NCI-H460 (cell line): Measurements from ENCODE around the gene RRP1B. TPM values are rescaled to one million over a fixed set of nuclear protein-coding genes. Genes with fewer than 3 reads are reported as not detected.
"Not testable (repeated sequence)": the region's sequence is repeated elsewhere in the genome, so short reads cannot be mapped to it uniquely, and the experiment has no call there.

Source experiments
- DNase-seq: peaks from one replicate; pipeline ENCODE4 v3.0.0-alpha.2; 2016; ENCODE audit warnings: low read depth; ENCODE audit errors: extremely low read depth
- polyA plus RNA-seq: library from polyadenylated mRNA; depleted of rRNA; stranded (reverse); fragments of >200 nt; gene quantifications from 2 replicates; pipeline ENCODE4 v1.2.3, GENCODE V29; 2014; cell fraction: nucleus; rRNA removed
- total RNA-seq: library from RNA; depleted of rRNA; stranded (reverse); fragments of >200 nt; shearing (Covaris generic); gene quantifications from 2 replicates; pipeline ENCODE4 v1.2.3, GENCODE V29; 2014; rRNA removed

The RRP1B gene
- total RNA-seq, result 28.2 and 33.1 TPM in 2 replicates
- 24.6 and 25.5 TPM in 2 replicates for polyA plus RNA-seq

GRCh38 chr21:43659136-43660000 lies at the start of gene RRP1B, which contains the start of gene HSF2BP:
RRP1B (plus strand) TSS chr21:43659560; CDS start chr21:43659665, 105 bp downstream.
HSF2BP (minus strand) TSS chr21:43659488; CDS start chr21:43658096, 1,392 bp downstream.
- peak; percentile 63 for DNase-seq

- DNase-seq, result peak; percentile 67
Observed at GRCh38 chr21:43611598-43612369, 47.6 kb upstream of the RRP1B start.

GRCh38 chr21:43613755-43614638 lies 45.4 kb upstream of the RRP1B start:
- DNase-seq, result no peak

- DNase-seq, result no peak
Observed at GRCh38 chr21:43614839-43615238, 44.5 kb upstream of the RRP1B start.

GRCh38 chr21:43616861-43617260 lies 42.5 kb upstream of the RRP1B start:
- not testable (repeated sequence) for DNase-seq

GRCh38 chr21:43618940-43619339 lies 40.4 kb upstream of the RRP1B start:
- no peak for DNase-seq

- no peak for DNase-seq
Observed at GRCh38 chr21:43619344-43619743, 40.0 kb upstream of the RRP1B start.

- DNase-seq, result no peak
Observed at GRCh38 chr21:43619856-43620255, 39.5 kb upstream of the RRP1B start.

- no peak for DNase-seq
Observed at GRCh38 chr21:43622796-43623195, 36.6 kb upstream of the RRP1B start.

GRCh38 chr21:43623588-43623987 lies 35.8 kb upstream of the RRP1B start:
- DNase-seq, result no peak

GRCh38 chr21:43624339-43624738 lies 35.0 kb upstream of the RRP1B start:
- DNase-seq, result no peak

GRCh38 chr21:43626390-43626789 lies 33.0 kb upstream of the RRP1B start:
- no peak for DNase-seq

GRCh38 chr21:43627527-43627926 lies 31.8 kb upstream of the RRP1B start:
- DNase-seq, result no peak

GRCh38 chr21:43631411-43632107 lies 27.8 kb upstream of the RRP1B start:
- DNase-seq, result no peak

GRCh38 chr21:43632373-43632905 lies 26.9 kb upstream of the RRP1B start:
- DNase-seq, result no peak

GRCh38 chr21:43634618-43635017 lies 24.7 kb upstream of the RRP1B start:
- no peak for DNase-seq

- no peak for DNase-seq
Observed at GRCh38 chr21:43635436-43635835, 23.9 kb upstream of the RRP1B start.

- no peak for DNase-seq
Observed at GRCh38 chr21:43637530-43638158, 21.7 kb upstream of the RRP1B start.
